Transverse colon (tissue), 4 donors: ENCODE results near the gene HEG1. TPM values are rescaled to one million over a fixed set of nuclear protein-coding genes. Genes with fewer than 3 reads are reported as not detected.

ENCODE experiments used
- DNase-seq: peaks from one replicate; pipeline ENCODE4 v3.0.0-alpha.2; 2019
- H3K27ac ChIP-seq, 4 donors: fragments of 200-600 bp; sonication (generic); 2 replicates each; pipeline ENCODE4 v1.5.1; 2016 to 2018; ENCODE audit warnings: inconsistent platforms in 4 of 4
- H3K27me3 ChIP-seq: fragments of 200-600 bp; sonication (generic); 2 replicates; pipeline ENCODE4 v1.5.1; 2017; ENCODE audit warnings: inconsistent platforms
- H3K36me3 ChIP-seq, 4 donors: fragments of 200-600 bp; sonication (generic); 2 replicates each; pipeline ENCODE4 v1.5.1; 2017 to 2019; ENCODE audit warnings: inconsistent platforms in 4 of 4
- H3K4me1 ChIP-seq, 4 donors: fragments of 200-600 bp; sonication (generic); 2 replicates each; pipeline ENCODE4 v1.5.1; 2017 to 2020; ENCODE audit warnings: inconsistent platforms in 4 of 4
- H3K4me3 ChIP-seq, 4 donors: fragments of 200-600 bp; sonication (generic); 1 replicate in 1 of 4; 2 replicates in 3 of 4; pipeline versions ENCODE4 v1.5.1 to v1.6.1; 2017 to 2019; ENCODE audit warnings: inconsistent platforms in 4 of 4
- H3K9me3 ChIP-seq, 2 donors: fragments of 200-600 bp; sonication (generic); 2 replicates each; pipeline ENCODE4 v1.5.1; 2017 to 2019; ENCODE audit warnings: inconsistent platforms in 2 of 2
- EP300 ChIP-seq: sonication (generic); formaldehyde crosslinking; IDR thresholded peaks from one replicate; pipeline ENCODE4 v1.6.1; 2017; ENCODE audit warnings: antibody characterized with exemption, low read depth
- POLR2A ChIP-seq: fragments of 450-650 bp; IDR thresholded peaks from one replicate; pipeline ENCODE4 v1.6.1; 2016; ENCODE audit warnings: antibody characterized with exemption, mild to moderate bottlenecking, moderate library complexity
- POLR2AphosphoS5 ChIP-seq, 3 donors: sonication (generic); formaldehyde crosslinking; IDR thresholded peaks; one replicate each; pipeline ENCODE4 v1.6.1; 2016; ENCODE audit warnings: antibody characterized with exemption in 3 of 3
- WGBS, 2 donors: methylation state at CpG; one replicate each; pipeline ENCODE4 v1.1.5; 2018; ENCODE audit warnings: low coverage in 1 of 2; 5-methylcytosine and 5-hydroxymethylcytosine counted together
- in situ Hi-C, 4 donors: fragments of 200-750 bp; cut with MboI; loops; one replicate each; pipeline versions ENCODE4 v1.15.0 to v1.15.1; 2017; ENCODE audit warnings: low sequenced_read_pairs in 3 of 4, low pct_ligation_motif_present in 1 of 4, low pct_unique_long_range_greater_than_20kb in 1 of 4
- intact Hi-C: fragments of 100-400 bp; cut with DNase I; formaldehyde crosslinking; loops from one replicate; pipeline ENCODE4 v1.15.1; 2023; ENCODE audit warnings: low total_unique reads
- total RNA-seq, 4 donors: library from RNA; depleted of rRNA; stranded (reverse); fragments of >200 nt; gene quantifications; one replicate each; pipeline ENCODE4 v1.1.0, GENCODE V29; 2016
- TF ChIP-seq, protein P1 (sequence below), 5 experiments: fragments of 200-600 bp in 3 of 5; fragments of 450-650 bp in 2 of 5; sonication (generic) in 3 of 5; IDR thresholded peaks; 1 replicate in 2 of 5; 2 replicates in 3 of 5; pipeline ENCODE4 v1.5.1; 2016 to 2017; ENCODE audit warnings: antibody characterized with exemption in 5 of 5, inconsistent platforms in 3 of 5, mild to moderate bottlenecking in 2 of 5, moderate library complexity in 1 of 5

The HEG1 gene
- total RNA-seq, 4 donors from 2014 or later = 8.9 to 97.3 (median 10.6) TPM

DNA sequence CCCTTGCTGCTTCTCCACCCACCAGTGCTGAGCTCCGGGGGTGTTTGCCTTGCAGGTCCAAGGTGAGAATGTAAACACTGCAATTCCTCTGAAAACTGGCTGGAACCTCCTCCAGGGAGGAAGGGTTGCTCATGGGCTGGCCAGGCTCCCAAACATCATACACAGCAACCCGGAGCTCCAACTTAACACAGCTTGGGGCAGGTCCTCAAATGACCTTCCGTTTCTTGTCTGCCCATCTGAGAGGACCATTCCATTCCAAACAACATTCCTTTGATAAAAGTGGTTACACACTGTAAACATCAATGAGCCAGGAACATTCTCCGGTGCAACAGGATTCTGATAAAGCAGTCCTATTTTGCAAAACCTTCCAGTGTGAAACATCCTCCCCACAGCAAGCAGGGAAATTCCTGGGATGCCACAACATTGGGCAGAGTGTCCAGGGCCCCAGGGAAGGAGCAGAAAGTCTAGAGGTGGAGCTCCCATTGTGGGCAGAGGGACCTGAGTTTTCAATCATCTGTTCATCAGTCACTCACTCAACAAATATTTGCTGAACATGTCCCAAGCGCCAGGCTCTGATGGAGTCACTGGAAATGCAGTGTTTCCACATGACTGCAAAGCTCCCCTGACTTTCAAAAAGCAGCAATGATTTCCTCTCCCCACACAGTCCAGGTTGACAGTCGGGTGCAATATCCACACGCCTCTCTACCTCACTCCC, 7.3 kb upstream of the HEG1 start:
- Histone ChIP-seq H3K4me3 (no peak overlapping the region), H3K27ac (peak overlapping the region in 3 of 4 donors; percentile 36 to 72 (median 41)), H3K9me3 (no peaks in the 10 kb centered on the region), H3K27me3 (no peaks in the 10 kb centered on the region), H3K4me1 (peaks cover 5 to 26% (median 12%) of the 10 kb centered on the region in 4 donors), H3K36me3 (no peaks in the 10 kb centered on the region)
- DNase-seq = no peak
- intact Hi-C loops = no loop called here
- 41 to 55% methylated on average over 3 to 7 of the region's 7 CpGs for WGBS, 2 donors
- in situ Hi-C loops = no loop called here
- TF ChIP-seq POLR2AphosphoS5 (IDR thresholded peaks at IDR 0.05) = peak in 1 of 3 donors; percentile 8
- TF ChIP-seq, protein P1, sequence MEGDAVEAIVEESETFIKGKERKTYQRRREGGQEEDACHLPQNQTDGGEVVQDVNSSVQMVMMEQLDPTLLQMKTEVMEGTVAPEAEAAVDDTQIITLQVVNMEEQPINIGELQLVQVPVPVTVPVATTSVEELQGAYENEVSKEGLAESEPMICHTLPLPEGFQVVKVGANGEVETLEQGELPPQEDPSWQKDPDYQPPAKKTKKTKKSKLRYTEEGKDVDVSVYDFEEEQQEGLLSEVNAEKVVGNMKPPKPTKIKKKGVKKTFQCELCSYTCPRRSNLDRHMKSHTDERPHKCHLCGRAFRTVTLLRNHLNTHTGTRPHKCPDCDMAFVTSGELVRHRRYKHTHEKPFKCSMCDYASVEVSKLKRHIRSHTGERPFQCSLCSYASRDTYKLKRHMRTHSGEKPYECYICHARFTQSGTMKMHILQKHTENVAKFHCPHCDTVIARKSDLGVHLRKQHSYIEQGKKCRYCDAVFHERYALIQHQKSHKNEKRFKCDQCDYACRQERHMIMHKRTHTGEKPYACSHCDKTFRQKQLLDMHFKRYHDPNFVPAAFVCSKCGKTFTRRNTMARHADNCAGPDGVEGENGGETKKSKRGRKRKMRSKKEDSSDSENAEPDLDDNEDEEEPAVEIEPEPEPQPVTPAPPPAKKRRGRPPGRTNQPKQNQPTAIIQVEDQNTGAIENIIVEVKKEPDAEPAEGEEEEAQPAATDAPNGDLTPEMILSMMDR (IDR thresholded peaks at IDR 0.05) = no peak

DNA sequence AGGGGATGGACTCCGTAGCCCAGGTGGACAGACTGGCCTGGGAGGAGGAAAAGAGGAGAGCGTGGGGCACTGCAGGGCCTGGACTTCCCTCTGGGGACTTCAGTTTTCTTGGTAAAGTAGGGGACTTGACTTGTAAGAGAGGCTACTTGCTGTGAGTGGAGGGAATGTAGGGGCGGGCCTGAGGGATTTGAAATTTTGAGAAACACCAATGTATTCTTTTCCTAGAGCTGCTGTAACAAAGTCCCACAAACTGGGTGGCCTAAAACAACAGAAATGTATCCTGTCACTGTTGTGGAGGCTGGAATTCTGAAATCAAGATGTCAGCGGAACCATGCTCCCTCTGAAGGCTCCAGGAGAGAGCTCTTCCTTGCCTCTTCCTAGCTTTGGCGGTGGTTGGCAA, 5.8 kb upstream of the HEG1 start:
- TF ChIP-seq, protein P1 (IDR thresholded peaks at IDR 0.05) = no peak
- TF ChIP-seq POLR2AphosphoS5 (IDR thresholded peaks at IDR 0.05) (no peak), EP300 (no peak), POLR2A (no peak)
- Histone ChIP-seq H3K27ac (peak overlapping the region; percentile 59 to 84 (median 66)), H3K36me3 (no peaks in the 10 kb centered on the region), H3K4me3 (no peak overlapping the region), H3K27me3 (peaks cover 2% of the 10 kb centered on the region), H3K4me1 (peaks cover 10 to 36% (median 13%) of the 10 kb centered on the region in 4 donors), H3K9me3 (no peaks in the 10 kb centered on the region)
- 80 to 87% methylated on average over 3 to 5 of the region's 5 CpGs for WGBS, 2 donors
- no peak for DNase-seq
- intact Hi-C loops (no loop called here), in situ Hi-C loops (no loop called here)

DNA sequence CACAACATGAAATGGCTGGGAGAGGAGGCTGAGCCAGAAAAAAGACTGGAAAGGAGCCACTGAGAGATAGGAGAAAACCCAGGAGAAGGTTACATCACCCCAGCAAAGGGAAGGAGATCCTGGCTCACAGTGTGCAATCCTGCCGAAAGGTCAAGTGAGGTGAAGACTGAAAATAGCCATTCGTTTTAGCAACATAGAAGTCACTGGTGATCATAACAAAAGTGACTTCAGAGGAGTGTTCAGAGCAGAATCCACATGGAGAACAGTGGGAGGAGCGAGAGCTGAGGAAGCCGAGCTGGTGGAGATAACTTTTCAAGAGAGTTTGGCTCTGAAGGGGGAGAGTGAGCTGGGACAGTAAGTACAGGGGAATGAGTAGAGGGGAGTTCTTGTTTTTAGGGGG, 5.4 kb upstream of the HEG1 start:
- intact Hi-C loops = no loop called here

DNA sequence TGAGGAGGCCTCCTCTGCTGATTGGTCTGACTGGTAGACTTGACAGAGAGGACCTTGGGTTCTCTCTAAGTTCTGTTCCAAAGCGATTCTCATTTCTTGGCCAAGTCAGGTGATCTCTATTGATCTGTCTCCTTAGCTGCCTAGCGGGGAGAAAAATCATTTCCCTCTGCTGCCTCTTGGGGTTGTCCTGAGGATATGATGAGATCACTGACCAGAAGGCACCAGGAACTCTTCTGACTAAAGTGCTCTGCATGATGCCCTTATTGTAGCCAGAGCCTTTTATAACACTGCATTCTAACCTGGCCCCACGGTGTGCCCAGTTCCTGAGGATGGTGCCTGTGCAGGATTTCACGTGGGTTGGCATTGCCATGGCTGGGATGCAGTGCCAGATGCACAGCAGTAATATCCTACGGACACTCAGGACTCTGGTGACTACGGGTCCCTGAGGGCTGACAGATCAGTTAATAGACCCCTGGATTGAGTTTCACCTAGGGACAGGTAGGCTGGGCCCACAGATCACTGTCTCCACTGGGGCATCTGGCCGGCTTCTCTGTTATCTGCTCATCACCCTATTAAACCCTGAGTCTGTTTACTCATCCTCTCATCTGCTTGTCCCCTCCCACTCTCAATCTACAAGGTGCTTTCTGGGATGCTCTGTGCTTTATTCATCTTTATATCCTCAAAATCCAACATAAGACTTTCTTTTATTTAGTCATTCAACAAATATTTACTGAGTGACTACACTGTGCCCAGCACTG, 3.9 kb upstream of the HEG1 start:
- intact Hi-C loops = no loop called here
- Histone ChIP-seq H3K4me1 (peaks cover 15 to 48% (median 22%) of the 10 kb centered on the region in 4 donors), H3K27me3 (peaks cover 5% of the 10 kb centered on the region), H3K27ac (peak overlapping the region in 1 of 4 donors; percentile 72), H3K36me3 (no peaks in the 10 kb centered on the region), H3K9me3 (no peaks in the 10 kb centered on the region), H3K4me3 (no peak overlapping the region)
- in situ Hi-C loops = no loop called here
- DNase-seq = no peak
- TF ChIP-seq POLR2AphosphoS5 (IDR thresholded peaks at IDR 0.05) = no peak
- TF ChIP-seq, protein P1 (IDR thresholded peaks at IDR 0.05) = no peak
- TF ChIP-seq POLR2A = no peak
- no peak for TF ChIP-seq EP300
- 61 to 81% methylated on average over 2 to 7 of the region's 7 CpGs for WGBS, 2 donors

More for the DNA sequence above, 5.4 kb upstream of the HEG1 start:
- Histone ChIP-seq H3K4me1 (peaks cover 15 to 41% (median 18%) of the 10 kb centered on the region in 4 donors), H3K27ac (peak overlapping the region; percentile 59 to 84 (median 66)), H3K4me3 (no peak overlapping the region), H3K36me3 (no peaks in the 10 kb centered on the region), H3K27me3 (peaks cover 5% of the 10 kb centered on the region), H3K9me3 (no peaks in the 10 kb centered on the region)
- no peak for DNase-seq
- in situ Hi-C loops = no loop called here
- TF ChIP-seq POLR2A (no peak), EP300 (peak; percentile 60), POLR2AphosphoS5 (IDR thresholded peaks at IDR 0.05) (peak; percentile 56 to 77 (median 74))
- TF ChIP-seq, protein P1 (IDR thresholded peaks at IDR 0.05) = no peak
- WGBS, 2 donors = 55 to 57% methylated on average over 3 to 4 of the region's 4 CpGs
